GM23338 (cell line): ENCODE data around the gene CCND1. TPM values are rescaled to one million over a fixed set of nuclear protein-coding genes. Genes with fewer than 3 reads are reported as not detected.

Experiments
- CTCF ChIP-seq, 2 experiments: fragments of 200-600 bp in 1 of 2; sonication (generic) in 1 of 2; conservative IDR thresholded peaks; 2 replicates each; pipeline versions ENCODE4 v1.5.1 to v1.6.1; 2016 to 2017; ENCODE audit warnings: antibody characterized with exemption in 2 of 2, low read depth in 2 of 2, mild to moderate bottlenecking in 2 of 2, moderate library complexity in 1 of 2
- EZH2 ChIP-seq: fragments of 200-600 bp; sonication (generic); IDR thresholded peaks from one replicate; pipeline ENCODE4 v1.8.0; 2017; ENCODE audit warnings: antibody characterized with exemption, mild to moderate bottlenecking, low read depth; ENCODE audit not compliant: unreplicated experiment
- POLR2AphosphoS5 ChIP-seq: IDR thresholded peaks from 2 replicates; pipeline ENCODE4 v1.6.1; 2016; ENCODE audit warnings: antibody characterized with exemption, low read depth
- ZNF462 ChIP-seq: fragments of 250-450 bp; sonication (Bioruptor Pico); IDR thresholded peaks from 2 replicates; pipeline ENCODE4 v1.5.0; 2020; ENCODE audit warnings: mild to moderate bottlenecking, moderate library complexity
- polyA plus RNA-seq: library from polyadenylated mRNA; unstranded; fragments of >200 nt; fragmentation: Nextera tagmentation; extraction: Ambion mirVana; gene quantifications from 2 replicates; pipeline ENCODE4 v1.2.1, GENCODE V29; 2016
- total RNA-seq: library from RNA; depleted of rRNA; stranded (reverse); fragments of >200 nt; shearing (Covaris generic); gene quantifications from 2 replicates; pipeline ENCODE4 v1.2.3, GENCODE V29; 2014
- TF ChIP-seq, protein P1 (sequence below): IDR thresholded peaks from one replicate; pipeline ENCODE4 v1.6.1; 2018; ENCODE audit warnings: antibody characterized with exemption; ENCODE audit not compliant: unreplicated experiment

CCND1 gene
- total and polyA plus RNA-seq, 2 experiments from 2014 or later: 109 to 183 TPM

DNA sequence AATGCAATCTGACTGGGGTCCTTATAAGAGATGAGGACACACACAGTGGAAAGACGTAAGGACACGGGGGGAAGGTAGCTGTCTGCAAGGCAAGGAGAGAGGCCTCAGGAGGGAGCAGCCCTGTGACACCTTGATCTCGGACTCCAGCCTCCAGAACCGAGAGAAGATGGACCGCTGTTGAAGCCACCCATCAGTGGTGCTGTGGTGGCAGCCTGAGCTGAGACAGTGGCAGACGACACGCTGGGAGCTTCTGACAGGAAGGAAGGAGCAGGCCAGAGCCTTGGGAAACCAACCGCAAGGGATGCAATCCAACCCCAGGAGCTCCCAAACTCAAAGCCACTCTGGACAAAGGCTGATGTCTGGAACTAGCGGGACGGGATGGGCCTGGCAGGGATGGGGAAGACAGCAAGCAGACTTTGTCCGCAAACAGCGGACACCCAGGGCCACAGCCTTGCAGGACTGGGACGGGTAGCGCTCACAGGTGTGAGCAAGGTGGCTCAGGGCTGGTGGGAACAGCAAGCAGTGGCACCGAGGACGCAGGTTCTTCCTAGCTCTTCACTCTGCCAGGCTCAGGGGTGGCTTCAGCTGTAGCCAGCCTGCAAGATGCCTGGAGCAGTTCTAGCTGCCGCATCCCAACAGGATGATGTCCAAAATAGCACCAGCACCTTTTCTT is 23.3 kb downstream of the CCND1 start (continued):
- no peak for TF ChIP-seq ZNF462 (CRISPR knock-in tag)
- no peak for TF ChIP-seq EZH2
- TF ChIP-seq CTCF (conservative IDR thresholded peaks at IDR 0.05; ENCODE audit: low read depth in 2 of 2): no peak
- no peak for TF ChIP-seq POLR2AphosphoS5
- TF ChIP-seq, protein P1, sequence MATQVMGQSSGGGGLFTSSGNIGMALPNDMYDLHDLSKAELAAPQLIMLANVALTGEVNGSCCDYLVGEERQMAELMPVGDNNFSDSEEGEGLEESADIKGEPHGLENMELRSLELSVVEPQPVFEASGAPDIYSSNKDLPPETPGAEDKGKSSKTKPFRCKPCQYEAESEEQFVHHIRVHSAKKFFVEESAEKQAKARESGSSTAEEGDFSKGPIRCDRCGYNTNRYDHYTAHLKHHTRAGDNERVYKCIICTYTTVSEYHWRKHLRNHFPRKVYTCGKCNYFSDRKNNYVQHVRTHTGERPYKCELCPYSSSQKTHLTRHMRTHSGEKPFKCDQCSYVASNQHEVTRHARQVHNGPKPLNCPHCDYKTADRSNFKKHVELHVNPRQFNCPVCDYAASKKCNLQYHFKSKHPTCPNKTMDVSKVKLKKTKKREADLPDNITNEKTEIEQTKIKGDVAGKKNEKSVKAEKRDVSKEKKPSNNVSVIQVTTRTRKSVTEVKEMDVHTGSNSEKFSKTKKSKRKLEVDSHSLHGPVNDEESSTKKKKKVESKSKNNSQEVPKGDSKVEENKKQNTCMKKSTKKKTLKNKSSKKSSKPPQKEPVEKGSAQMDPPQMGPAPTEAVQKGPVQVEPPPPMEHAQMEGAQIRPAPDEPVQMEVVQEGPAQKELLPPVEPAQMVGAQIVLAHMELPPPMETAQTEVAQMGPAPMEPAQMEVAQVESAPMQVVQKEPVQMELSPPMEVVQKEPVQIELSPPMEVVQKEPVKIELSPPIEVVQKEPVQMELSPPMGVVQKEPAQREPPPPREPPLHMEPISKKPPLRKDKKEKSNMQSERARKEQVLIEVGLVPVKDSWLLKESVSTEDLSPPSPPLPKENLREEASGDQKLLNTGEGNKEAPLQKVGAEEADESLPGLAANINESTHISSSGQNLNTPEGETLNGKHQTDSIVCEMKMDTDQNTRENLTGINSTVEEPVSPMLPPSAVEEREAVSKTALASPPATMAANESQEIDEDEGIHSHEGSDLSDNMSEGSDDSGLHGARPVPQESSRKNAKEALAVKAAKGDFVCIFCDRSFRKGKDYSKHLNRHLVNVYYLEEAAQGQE: no peak
